ENCODE measurements around the gene DPH5.

DNA sequence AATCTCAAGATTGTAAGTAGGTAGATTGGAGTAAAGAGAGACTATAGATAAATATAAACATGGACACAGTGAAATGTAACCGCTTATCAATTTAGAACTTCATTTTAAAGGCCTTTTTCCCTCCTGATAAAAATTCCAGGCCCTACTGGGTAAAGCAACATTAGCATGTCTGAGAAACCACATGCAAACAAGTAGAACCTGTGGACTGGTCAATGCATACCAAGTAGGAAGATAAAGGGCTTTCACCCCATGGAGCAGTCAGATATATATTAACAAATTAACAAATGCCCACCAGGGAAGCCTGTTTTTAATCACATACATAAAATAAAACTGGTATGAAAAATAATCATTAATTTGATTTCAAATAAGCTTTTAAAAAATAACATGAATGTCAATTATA is 8.1 kb downstream of the DPH5 start:
- TF ChIP-seq YY1 (IDR thresholded peaks at IDR 0.05; ENCODE audit: insufficient read depth, insufficient read length) (no peak), ZNF274 (IDR thresholded peaks at IDR 0.05; ENCODE audit: low read depth, low read length) (no peak), SUZ12 (IDR thresholded peaks at IDR 0.05; ENCODE audit: extremely low read depth, insufficient read depth, insufficient read length) (no peak)

Measured in NT2/D1 (cell line).